IPS-20b (cell line): ENCODE results near the gene GOLGA7B.

Experiments
- H3K27ac ChIP-seq: one replicate; pipeline ENCODE4 v1.5.1; 2013; ENCODE audit warnings: low read length
- H3K27me3 ChIP-seq: 2 replicates; pipeline ENCODE4 v1.6.1; 2013; ENCODE audit warnings: mild to moderate bottlenecking, low read length, inconsistent platforms; ENCODE audit not compliant: insufficient read depth
- H3K36me3 ChIP-seq: 2 replicates; pipeline ENCODE4 v1.6.1; 2013; ENCODE audit warnings: low read depth, mild to moderate bottlenecking, inconsistent platforms, low read length, moderate library complexity; ENCODE audit not compliant: insufficient read depth
- H3K4me1 ChIP-seq: 2 replicates; pipeline ENCODE4 v1.6.1; 2013; ENCODE audit warnings: mild to moderate bottlenecking, control low read depth, inconsistent platforms, low read length, moderate library complexity; ENCODE audit not compliant: insufficient read depth
- H3K4me3 ChIP-seq: 2 replicates; pipeline ENCODE4 v1.5.1; 2013; ENCODE audit warnings: mild to moderate bottlenecking, low read length, inconsistent platforms
- H3K9ac ChIP-seq: 2 replicates; pipeline ENCODE4 v1.6.1; 2013; ENCODE audit warnings: low read depth, mild to moderate bottlenecking, inconsistent platforms, low read length, moderate library complexity
- H3K9me3 ChIP-seq: 2 replicates; pipeline ENCODE4 v1.6.1; 2013; ENCODE audit warnings: mild to moderate bottlenecking, low read depth, low read length, inconsistent platforms; ENCODE audit not compliant: insufficient read depth

GOLGA7B gene

GRCh38 chr10:97887399-97887798 is 37.8 kb downstream of the GOLGA7B start:
- no peaks in the 10 kb centered on the region for H3K36me3 ChIP-seq
- H3K9ac ChIP-seq = no peak overlapping the region
- H3K9me3 ChIP-seq = no peaks in the 10 kb centered on the region
- H3K4me3 ChIP-seq = no peak overlapping the region
- H3K27ac ChIP-seq = no peak overlapping the region
- H3K27me3 ChIP-seq = no peaks in the 10 kb centered on the region
- H3K4me1 ChIP-seq = peaks cover 6% of the 10 kb centered on the region; the same call in 1 of the 2 replicates

DNA sequence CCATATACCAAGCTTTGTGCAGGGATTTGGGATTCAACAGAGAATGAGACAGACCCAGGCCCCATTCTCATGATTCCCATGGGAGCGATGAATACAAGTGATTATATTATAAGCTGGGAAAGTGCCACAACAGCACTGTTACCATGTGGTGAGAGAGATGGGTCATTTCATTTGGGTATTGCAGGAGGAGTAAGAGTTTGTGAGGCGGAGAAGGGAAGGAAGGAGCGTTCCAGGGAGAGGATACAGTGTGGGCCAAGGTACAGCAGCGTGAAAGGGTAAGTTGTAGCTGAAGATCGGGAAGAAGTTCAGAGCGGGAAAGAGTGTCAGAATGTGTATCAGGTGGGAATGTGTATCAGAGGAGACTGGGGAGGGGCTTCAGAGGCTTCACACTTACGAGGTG is 38.5 kb downstream of the GOLGA7B start:
- no peak overlapping the region for H3K27ac ChIP-seq
- peaks cover 6% of the 10 kb centered on the region; the same call in 1 of the 2 replicates for H3K4me1 ChIP-seq

DNA sequence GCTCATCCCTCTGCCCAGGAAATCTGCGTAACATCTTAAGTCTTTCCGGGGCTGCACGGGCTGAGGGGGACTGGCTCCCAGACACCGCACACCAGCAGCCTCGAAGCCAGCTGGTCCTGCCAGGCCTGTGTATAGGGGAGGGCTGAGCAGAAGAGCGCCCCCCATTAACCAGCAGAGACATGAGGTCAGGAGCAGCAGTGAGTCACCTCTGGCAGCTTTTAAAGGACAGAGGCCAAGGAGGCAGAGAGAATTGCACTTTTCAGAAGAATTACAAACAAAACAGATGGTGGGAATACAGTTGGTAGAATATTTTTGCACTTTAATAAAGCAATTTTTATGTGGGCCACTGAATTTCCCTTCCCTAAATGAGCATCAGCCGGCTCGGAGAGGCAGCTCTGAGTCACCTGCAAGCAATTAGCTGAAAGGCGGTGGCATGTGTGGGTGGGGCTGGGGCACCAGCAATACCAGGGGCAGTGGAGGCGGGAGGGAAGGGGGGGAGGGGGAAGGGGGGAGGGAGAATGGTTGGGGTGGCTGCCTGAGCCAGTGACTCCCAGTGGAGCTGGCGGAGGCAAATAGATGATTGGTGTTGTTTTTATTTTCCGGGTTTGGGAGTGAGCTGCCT is 39.1 kb downstream of the GOLGA7B start:
- Histone ChIP-seq H3K27me3 (no peaks in the 10 kb centered on the region), H3K36me3 (no peaks in the 10 kb centered on the region), H3K9ac (peak overlapping the region; percentile 34; the same call in 1 of the 2 replicates), H3K9me3 (no peaks in the 10 kb centered on the region), H3K27ac (no peak overlapping the region), H3K4me3 (no peak overlapping the region), H3K4me1 (peaks cover 6% of the 10 kb centered on the region; the same call in 1 of the 2 replicates)

More for the DNA sequence above, 38.5 kb downstream of the GOLGA7B start:
- Histone ChIP-seq H3K9me3 (no peaks in the 10 kb centered on the region), H3K27me3 (no peaks in the 10 kb centered on the region), H3K36me3 (no peaks in the 10 kb centered on the region), H3K4me3 (no peak overlapping the region), H3K9ac (no peak overlapping the region)

GRCh38 chr10:97889461-97890265 is 40.0 kb downstream of the GOLGA7B start:
- no peak overlapping the region for H3K27ac ChIP-seq
- peak overlapping the region; percentile 34; the same call in 1 of the 2 replicates for H3K9ac ChIP-seq

GRCh38 chr10:97891497-97892167 is 42.0 kb downstream of the GOLGA7B start:
- H3K4me3 ChIP-seq = no peak overlapping the region
- no peaks in the 10 kb centered on the region for H3K27me3 ChIP-seq
- peaks cover 6% of the 10 kb centered on the region; the same call in 1 of the 2 replicates for H3K4me1 ChIP-seq
- H3K36me3 ChIP-seq = no peaks in the 10 kb centered on the region
- H3K27ac ChIP-seq = no peak overlapping the region
- no peaks in the 10 kb centered on the region for H3K9me3 ChIP-seq
- no peak overlapping the region for H3K9ac ChIP-seq

More at GRCh38 chr10:97889461-97890265, 40.0 kb downstream of the GOLGA7B start:
- Histone ChIP-seq H3K27me3 (no peaks in the 10 kb centered on the region), H3K9me3 (no peaks in the 10 kb centered on the region), H3K36me3 (no peaks in the 10 kb centered on the region), H3K4me3 (no peak overlapping the region), H3K4me1 (peaks cover 6% of the 10 kb centered on the region; the same call in 1 of the 2 replicates)

DNA sequence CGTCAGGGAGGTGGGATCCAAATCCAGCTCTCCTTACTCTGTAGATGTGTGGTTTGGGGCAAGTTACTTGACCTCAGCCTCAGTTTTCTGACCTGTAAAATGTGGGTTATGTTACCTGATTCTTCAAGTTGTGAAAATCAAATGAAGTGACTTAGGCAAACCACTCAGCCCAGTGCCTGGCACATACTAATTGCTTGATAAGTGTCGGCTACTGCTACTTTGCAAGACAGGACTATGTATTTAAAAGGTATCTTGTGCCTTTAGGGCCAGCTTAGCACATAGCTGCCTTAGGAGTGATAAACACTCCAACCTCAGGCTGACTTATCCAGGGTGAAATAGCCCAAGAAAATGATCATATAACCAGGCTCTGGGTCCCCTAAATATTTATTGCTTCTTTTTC is 42.9 kb downstream of the GOLGA7B start:
- Histone ChIP-seq H3K27me3 (no peaks in the 10 kb centered on the region), H3K36me3 (no peaks in the 10 kb centered on the region), H3K4me1 (peaks cover 6% of the 10 kb centered on the region; the same call in 1 of the 2 replicates), H3K4me3 (no peak overlapping the region), H3K9ac (no peak overlapping the region), H3K9me3 (no peaks in the 10 kb centered on the region), H3K27ac (no peak overlapping the region)

GRCh38 chr10:97892939-97893338 is 43.3 kb downstream of the GOLGA7B start:
- H3K9me3 ChIP-seq = no peaks in the 10 kb centered on the region
- no peaks in the 10 kb centered on the region for H3K36me3 ChIP-seq
- no peak overlapping the region for H3K27ac ChIP-seq
- no peak overlapping the region for H3K9ac ChIP-seq
- H3K27me3 ChIP-seq = no peaks in the 10 kb centered on the region
- H3K4me1 ChIP-seq = peaks cover 6% of the 10 kb centered on the region; the same call in 1 of the 2 replicates
- H3K4me3 ChIP-seq = no peak overlapping the region

DNA sequence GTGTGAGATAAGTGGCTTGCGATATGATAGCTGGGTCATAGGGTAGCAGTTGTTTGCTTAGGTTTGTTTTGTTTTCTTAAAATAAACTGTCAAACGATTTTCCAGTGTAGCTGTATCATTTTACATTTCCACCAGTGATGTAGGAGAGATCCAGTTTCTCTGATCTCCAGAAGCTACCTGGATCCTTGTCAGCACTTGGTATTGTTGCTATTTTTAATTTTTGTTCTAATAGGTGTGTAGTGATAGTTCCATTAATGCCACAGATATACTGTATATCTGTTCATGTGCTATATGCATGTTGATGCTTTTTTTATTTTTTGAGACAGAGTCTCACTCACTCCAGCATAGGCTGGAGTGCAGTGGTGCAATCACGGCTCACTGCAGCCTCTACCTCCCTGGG is 44.4 kb downstream of the GOLGA7B start:
- H3K4me1 ChIP-seq = peaks cover 11% of the 10 kb centered on the region; the same call in 1 of the 2 replicates
- no peak overlapping the region for H3K9ac ChIP-seq
- H3K27ac ChIP-seq = no peak overlapping the region
- no peaks in the 10 kb centered on the region for H3K27me3 ChIP-seq
- no peaks in the 10 kb centered on the region for H3K9me3 ChIP-seq
- no peak overlapping the region for H3K4me3 ChIP-seq
- H3K36me3 ChIP-seq = no peaks in the 10 kb centered on the region

- H3K9me3 ChIP-seq = no peaks in the 10 kb centered on the region
- H3K36me3 ChIP-seq = no peaks in the 10 kb centered on the region
- H3K4me3 ChIP-seq = no peak overlapping the region
- no peak overlapping the region for H3K27ac ChIP-seq
- no peak overlapping the region for H3K9ac ChIP-seq
- H3K4me1 ChIP-seq = peaks cover 5% of the 10 kb centered on the region; the same call in 1 of the 2 replicates
- H3K27me3 ChIP-seq = no peaks in the 10 kb centered on the region
These were observed 45.4 kb downstream of the GOLGA7B start for GRCh38 chr10:97895084-97895483.

DNA sequence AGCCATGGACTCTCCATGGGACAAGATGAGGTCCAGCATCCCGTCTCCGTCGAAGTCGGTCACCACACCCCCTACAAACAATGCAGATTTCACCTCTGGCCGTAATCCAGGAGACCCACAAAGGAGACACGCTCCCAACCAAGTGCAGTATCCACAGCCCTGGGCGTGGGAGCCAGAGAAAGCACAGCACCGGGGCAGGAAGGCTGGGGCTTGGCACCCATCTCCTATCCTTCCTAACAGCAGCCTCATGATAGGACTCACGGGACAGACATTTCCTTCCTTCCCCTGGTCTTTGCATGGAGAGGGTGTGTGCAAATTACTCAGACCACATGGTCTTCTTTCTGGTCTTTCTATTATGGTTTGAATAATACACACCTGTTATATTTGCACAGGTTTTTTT is 46.3 kb downstream of the GOLGA7B start:
- H3K27ac ChIP-seq = no peak overlapping the region
- no peaks in the 10 kb centered on the region for H3K9me3 ChIP-seq
- H3K27me3 ChIP-seq = no peaks in the 10 kb centered on the region
- no peak overlapping the region for H3K4me3 ChIP-seq
- H3K9ac ChIP-seq = no peak overlapping the region
- peaks cover 5% of the 10 kb centered on the region; the same call in 1 of the 2 replicates for H3K4me1 ChIP-seq
- no peaks in the 10 kb centered on the region for H3K36me3 ChIP-seq

- H3K27me3 ChIP-seq = no peaks in the 10 kb centered on the region
- H3K27ac ChIP-seq = no peak overlapping the region
- no peaks in the 10 kb centered on the region for H3K9me3 ChIP-seq
- no peak overlapping the region for H3K4me3 ChIP-seq
- H3K4me1 ChIP-seq = peaks cover 5% of the 10 kb centered on the region; the same call in 1 of the 2 replicates
- no peak overlapping the region for H3K9ac ChIP-seq
- H3K36me3 ChIP-seq = no peaks in the 10 kb centered on the region
These were observed 47.2 kb downstream of the GOLGA7B start for GRCh38 chr10:97896756-97897358.
